Upper lobe of right lung (tissue), 1 donor: ENCODE results near the gene AMBP. TPM values are rescaled to one million over a fixed set of nuclear protein-coding genes. Genes with fewer than 3 reads are reported as not detected.

Source experiments
- ATAC-seq: fragments of 200-7000 bp; cut with Tn5 transposase; one replicate; pipeline ENCODE4 v1.9.1; 2020; ENCODE audit warnings: mild to moderate bottlenecking, moderate library complexity
- DNase-seq: peaks from one replicate; pipeline ENCODE4 v3.0.0-alpha.2; 2020
- H3K27ac ChIP-seq: fragments of 200-600 bp; one replicate; pipeline ENCODE4 v1.8.0; 2022
- H3K27me3 ChIP-seq: fragments of 200-600 bp; one replicate; pipeline ENCODE4 v1.8.0; 2022; ENCODE audit warnings: mild to moderate bottlenecking
- H3K36me3 ChIP-seq: fragments of 200-600 bp; one replicate; pipeline ENCODE4 v1.8.0; 2022
- H3K4me1 ChIP-seq: fragments of 200-600 bp; one replicate; pipeline ENCODE4 v1.8.0; 2022
- H3K4me3 ChIP-seq: fragments of 200-600 bp; one replicate; pipeline ENCODE4 v1.8.0; 2022; ENCODE audit warnings: mild to moderate bottlenecking
- H3K9me3 ChIP-seq: fragments of 200-600 bp; one replicate; pipeline ENCODE4 v1.8.0; 2022
- CTCF ChIP-seq: fragments of 200-600 bp; IDR thresholded peaks from one replicate; pipeline ENCODE4 v1.8.0; 2022; ENCODE audit warnings: antibody characterized with exemption
- intact Hi-C: fragments of 100-400 bp; cut with DNase I; formaldehyde crosslinking; loops from one replicate; pipeline ENCODE4 v1.11.0; 2022
- total RNA-seq: library from RNA; stranded (reverse); fragmentation: NEBNext Ultra II Directional; extraction: Animal tissue kit (Norgen Biotek cat#: 25700); gene quantifications from one replicate; pipeline ENCODE4 v1.2.1, GENCODE V29; 2021
- donor health status: DM: no; HTN: yes; CAD: no; lungs with severe emphysema.

Gene AMBP
- total RNA-seq, 1 donor from 2014 or later = 0.67 TPM

GRCh38 chr9:114034661-114035062 is 43.4 kb downstream of the AMBP start:
- Histone ChIP-seq H3K9me3 (no peaks in the 10 kb centered on the region), H3K4me3 (no peak overlapping the region), H3K36me3 (peaks cover 26% of the 10 kb centered on the region), H3K27me3 (no peaks in the 10 kb centered on the region), H3K4me1 (no peaks in the 10 kb centered on the region), H3K27ac (no peak overlapping the region)
- no peak for TF ChIP-seq CTCF
- ATAC-seq (no peak), DNase-seq (no peak)
- intact Hi-C loops = no loop called here

- intact Hi-C loops = no loop called here
- no peaks in the 10 kb centered on the region for H3K27me3 ChIP-seq
- H3K9me3 ChIP-seq = no peaks in the 10 kb centered on the region
- H3K27ac ChIP-seq = no peak overlapping the region
- H3K4me3 ChIP-seq = no peak overlapping the region
- peaks cover 31% of the 10 kb centered on the region for H3K36me3 ChIP-seq
- TF ChIP-seq CTCF = no peak
- no peaks in the 10 kb centered on the region for H3K4me1 ChIP-seq
- no peak for ATAC-seq
- no peak for DNase-seq
Observed at GRCh38 chr9:114034196-114034595, 43.9 kb downstream of the AMBP start.

- Histone ChIP-seq H3K27me3 (no peaks in the 10 kb centered on the region), H3K9me3 (no peaks in the 10 kb centered on the region), H3K27ac (no peak overlapping the region), H3K36me3 (peaks cover 34% of the 10 kb centered on the region), H3K4me1 (no peaks in the 10 kb centered on the region), H3K4me3 (no peak overlapping the region)
- peak; percentile 50 for TF ChIP-seq CTCF
- intact Hi-C loops = no loop called here
- ATAC-seq (peak; percentile 29), DNase-seq (no peak)
Observed at GRCh38 chr9:114033397-114034103, 44.5 kb downstream of the AMBP start.

GRCh38 chr9:114031948-114032840 is 45.9 kb downstream of the AMBP start:
- intact Hi-C loops = no loop called here
- DNase-seq (no peak), ATAC-seq (no peak)
- H3K4me3 ChIP-seq = no peak overlapping the region
- no peaks in the 10 kb centered on the region for H3K9me3 ChIP-seq
- TF ChIP-seq CTCF = no peak
- no peaks in the 10 kb centered on the region for H3K27me3 ChIP-seq
- H3K36me3 ChIP-seq = peaks cover 21% of the 10 kb centered on the region
- no peak overlapping the region for H3K27ac ChIP-seq
- no peaks in the 10 kb centered on the region for H3K4me1 ChIP-seq

GRCh38 chr9:114031037-114031630 is 47.0 kb downstream of the AMBP start:
- no peak for TF ChIP-seq CTCF
- no peak overlapping the region for H3K4me3 ChIP-seq
- no peaks in the 10 kb centered on the region for H3K9me3 ChIP-seq
- no peak overlapping the region for H3K27ac ChIP-seq
- ATAC-seq (no peak), DNase-seq (no peak)
- H3K27me3 ChIP-seq = no peaks in the 10 kb centered on the region
- H3K36me3 ChIP-seq = peaks cover 12% of the 10 kb centered on the region
- intact Hi-C loops = no loop called here
- no peaks in the 10 kb centered on the region for H3K4me1 ChIP-seq
